K562 (cell line): ENCODE results near the gene KIF14. TPM values are rescaled to one million over a fixed set of nuclear protein-coding genes. Genes with fewer than 3 reads are reported as not detected.
A peak's percentile ranks its signal among the peaks of the same experiment; 100 is the strongest.

ENCODE experiments used
- ATAC-seq: fragments of 200-7000 bp; cut with Tn5 transposase; 3 replicates; pipeline ENCODE4 v1.9.1; 2020; ENCODE audit warnings: moderate library complexity
- BruUV-seq: library from RNA; stranded (reverse); fragments of 400-500 nt; replicated peaks from 2 replicates; lab custom pipeline; 2021; lab: Mats Ljungman, UMichigan
- CTCF ChIA-PET: fragments of 300-600 bp; formaldehyde crosslinking; extraction: SDS; loops from one replicate; lab custom pipeline; 2021; ENCODE audit warnings: low intra/inter-chr PET ratio; lab: Yijun Ruan, JAX
- POLR2A ChIA-PET: fragments of 300-600, 350-650 bp; sonication (Branson Sonifier 250); formaldehyde crosslinking; extraction: SDS; loops from one replicate; lab custom pipeline; 2021; ENCODE audit warnings: antibody characterized with exemption, inconsistent platforms; lab: Yijun Ruan, JAX
- DNase-seq, 4 experiments: peaks; one replicate each; pipeline versions ENCODE4 v3.0.0 to v3.0.0-alpha.2; 2011 to 2018; ENCODE audit warnings: low spot score in 3 of 4, mixed read lengths in 3 of 4; ENCODE audit errors: extremely low read depth in 1 of 4
- FAIRE-seq: peaks from 2 replicates; lab custom pipeline; 2011; peaks lifted over from hg19 to GRCh38; lab: Jason Lieb, UNC
- H2AFZ ChIP-seq: 2 replicates; pipeline ENCODE4 v1.6.0; 2011; ENCODE audit warnings: low read depth, low read length, control low read depth, inconsistent platforms
- H3K27ac ChIP-seq: fragments of 200-600 bp; 3 replicates; pipeline ENCODE4 v1.8.0; 2011; ENCODE audit warnings: low read depth, mild to moderate bottlenecking, control low read depth, inconsistent platforms, low read length, moderate library complexity, mixed read lengths; ENCODE audit errors: extremely low read depth
- H3K27me3 ChIP-seq, 2 experiments: fragments of 300-600 bp in 1 of 2; 2 replicates in 1 of 2; 3 replicates in 1 of 2; pipeline versions ENCODE4 v1.6.0 to v1.8.0; 2011; ENCODE audit warnings: inconsistent platforms in 2 of 2, low read length in 2 of 2, mild to moderate bottlenecking in 1 of 2, mixed read lengths in 1 of 2, moderate library complexity in 1 of 2; ENCODE audit not compliant: control insufficient read depth in 2 of 2, insufficient read depth in 2 of 2
- H3K36me3 ChIP-seq: fragments of 300-600 bp; 3 replicates; pipeline ENCODE4 v1.8.0; 2011; ENCODE audit warnings: mild to moderate bottlenecking, low read length, inconsistent platforms; ENCODE audit not compliant: control insufficient read depth, insufficient read depth
- H3K4me1 ChIP-seq, 2 experiments: fragments of 200-600 bp in 1 of 2; replicated peaks in 1 of 2; 2 replicates in 1 of 2; 3 replicates in 1 of 2; pipeline versions ENCODE4 v1.5.1 to v1.8.0; 2011; ENCODE audit warnings: inconsistent platforms in 2 of 2, low read length in 2 of 2, mild to moderate bottlenecking in 1 of 2, mixed read lengths in 1 of 2, moderate library complexity in 1 of 2; ENCODE audit not compliant: control insufficient read depth in 2 of 2, insufficient read depth in 2 of 2
- H3K4me2 ChIP-seq: 2 replicates; pipeline ENCODE4 v1.6.1; 2011; ENCODE audit warnings: low read length, control low read depth, inconsistent platforms, mixed read lengths; ENCODE audit not compliant: insufficient read depth
- H3K4me3 ChIP-seq: fragments of 200-600 bp; sonication (generic), shearing (Covaris generic); 2 replicates; pipeline ENCODE4 v1.5.1; 2016; ENCODE audit warnings: control low read depth, inconsistent platforms
- H3K79me2 ChIP-seq: fragments of 200-600 bp; 3 replicates; pipeline ENCODE4 v1.8.0; 2011; ENCODE audit warnings: low read length, inconsistent platforms; ENCODE audit not compliant: control insufficient read depth, insufficient read depth
- H3K9ac ChIP-seq, 2 experiments: 2 replicates each; pipeline versions ENCODE4 v1.6.0 to v1.6.1; 2011; ENCODE audit warnings: low read depth in 2 of 2, low read length in 2 of 2, control low read depth in 1 of 2, inconsistent platforms in 1 of 2, mild to moderate bottlenecking in 1 of 2, mixed read lengths in 1 of 2; ENCODE audit not compliant: insufficient read depth in 1 of 2
- H3K9me1 ChIP-seq: one replicate; pipeline ENCODE4 v1.6.0; 2011; ENCODE audit warnings: inconsistent platforms, mild to moderate bottlenecking, low read length, moderate library complexity; ENCODE audit not compliant: control insufficient read depth, insufficient read depth
- H3K9me3 ChIP-seq: replicated peaks from 2 replicates; pipeline ENCODE4 v1.5.1; 2011; ENCODE audit warnings: low read depth, low read length, inconsistent platforms; ENCODE audit not compliant: control insufficient read depth, insufficient read depth
- H4K20me1 ChIP-seq: replicated peaks from 2 replicates; pipeline ENCODE4 v1.6.1; 2011; ENCODE audit warnings: low read length, inconsistent platforms, mixed read lengths; ENCODE audit not compliant: control insufficient read depth, insufficient read depth
- C11orf30 ChIP-seq: fragments of 450-650 bp; IDR thresholded peaks from 2 replicates; pipeline ENCODE4 v1.6.1; 2016; ENCODE audit warnings: low read depth, mild to moderate bottlenecking
- MAFF ChIP-seq: IDR thresholded peaks from 2 replicates; pipeline ENCODE4 v1.6.1; 2012; ENCODE audit warnings: low read length, improper control_type of control experiment
- MAFG ChIP-seq: fragments of 450-650 bp; conservative IDR thresholded peaks from 2 replicates; pipeline ENCODE4 v1.6.1; 2016; ENCODE audit warnings: missing genetic modification characterization, missing compliant biosample characterization
- MAFK ChIP-seq: IDR thresholded peaks from 2 replicates; pipeline ENCODE4 v1.6.1; 2011; ENCODE audit warnings: low read length, improper control_type of control experiment
- NFE2 ChIP-seq: IDR thresholded peaks from 2 replicates; pipeline ENCODE4 v1.6.1; 2014; ENCODE audit warnings: antibody characterized with exemption, low read depth
- RBM15 ChIP-seq: fragments of 200-400 bp; formaldehyde crosslinking; IDR thresholded peaks from 2 replicates; pipeline ENCODE4 v1.6.1; 2018; ENCODE audit warnings: mild to moderate bottlenecking, low read length, moderate library complexity; ENCODE audit not compliant: insufficient read depth
- SLC30A9 ChIP-seq: fragments of 250-450 bp; sonication (Bioruptor Pico); IDR thresholded peaks from 2 replicates; pipeline ENCODE4 v1.8.0; 2022; ENCODE audit warnings: mild to moderate bottlenecking, moderate library complexity
- SP1 ChIP-seq: sonication (generic); formaldehyde crosslinking; IDR thresholded peaks from 2 replicates; pipeline ENCODE4 v1.8.1; 2022; ENCODE audit warnings: mild to moderate bottlenecking, missing genetic modification reagents
- TBP ChIP-seq: optimal IDR thresholded peaks from 2 replicates; pipeline ENCODE3; 2011; ENCODE audit warnings: low read depth, low read length, improper control_type of control experiment
- ZNF212 ChIP-seq: fragments of 450-650 bp; formaldehyde crosslinking; IDR thresholded peaks from 2 replicates; pipeline ENCODE4 v1.4.0; 2020; ENCODE audit warnings: mild to moderate bottlenecking
- ZNF263 ChIP-seq: sonication (generic); formaldehyde crosslinking; IDR thresholded peaks from 2 replicates; pipeline ENCODE4 v1.8.0; 2022; ENCODE audit warnings: mild to moderate bottlenecking, missing genetic modification reagents, borderline replicate concordance
- ZNF316 ChIP-seq: fragments of 450-650 bp; IDR thresholded peaks from 2 replicates; pipeline ENCODE4 v1.6.1; 2016
- ZNF589 ChIP-seq: fragments of 200-800 bp; sonication (Bioruptor generic); IDR thresholded peaks from 2 replicates; pipeline ENCODE4 v1.6.1; 2016; ENCODE audit warnings: low read depth, missing genetic modification characterization, missing compliant biosample characterization
- WGBS: fragments of 100-300 bp; shearing (Covaris generic); methylation state at CpG from one replicate; pipeline ENCODE4 v1.1.6; 2016; ENCODE audit warnings: low coverage, mixed read lengths; ENCODE audit not compliant: insufficient coverage; ENCODE audit errors: missing lambda C conversion rate; 5-methylcytosine and 5-hydroxymethylcytosine counted together
- in situ Hi-C: fragments of 300-500 bp; cut with MboI; formaldehyde crosslinking; loops from 4 replicates; pipeline ENCODE4 v1.15.0; 2018; ENCODE audit warnings: inconsistent platforms, mixed read lengths
- intact Hi-C: fragments of 100-400 bp; cut with micrococcal nuclease; formaldehyde crosslinking; loops from 2 replicates; pipeline ENCODE4 v1.14.2; 2022
- polyA plus RNA-seq, 8 experiments: library from polyadenylated mRNA; depleted of rRNA in 4 of 8; stranded (reverse) in 5 of 8; unstranded in 3 of 8; fragments of >200 nt; fragmentation: Nextera tagmentation in 2 of 8; fragmentation: Illumina TruSeq in 1 of 8; extraction: Ambion mirVana in 2 of 8; extraction: Trizol in 1 of 8; gene quantifications; 2 replicates each; pipeline versions ENCODE4 v1.2.1 to v1.2.3, GENCODE V29; 2011 to 2014; ENCODE audit warnings: inconsistent platforms in 1 of 8, missing spikeins in 1 of 8
- total RNA-seq, 7 experiments: library from RNA; depleted of rRNA in 6 of 7; stranded (reverse); fragments of >200 nt in 6 of 7; fragmentation: Illumina TruSeq in 2 of 7; extraction: Trizol in 2 of 7; gene quantifications; 2 replicates each; pipeline versions ENCODE4 v1.2.1 to v1.2.3, GENCODE V29; 2011 to 2021; ENCODE audit warnings: low replicate concordance in 1 of 7

The KIF14 gene
- total and polyA plus RNA-seq, 9 of the 15 experiments (the other 6 are each of a cell fraction or from before 2014, with no cell fraction given), result 11.5 to 47.4 (median 29.0) TPM

GRCh38 chr1:200626853-200627534 lies 6.4 kb upstream of the KIF14 start:
- POLR2A ChIA-PET, result interaction anchor here (0.6 to 1.6 kb wide), 3 partner anchors 25 to 181 kb away, joined by 3 to 6 read pairs (median 3); no protein-coding TSS in a partner anchor

More at GRCh38 chr1:200626853-200627534, 6.4 kb upstream of the KIF14 start:
- ATAC-seq (no peak), FAIRE-seq (no peak), DNase-seq (no peak)
- no peaks in the 10 kb centered on the region for H3K27me3 ChIP-seq
- no peak overlapping the region for H3K4me3 ChIP-seq
- no peaks in the 10 kb centered on the region for H4K20me1 ChIP-seq
- peaks cover under 1 to 10% of the 10 kb centered on the region in 2 experiments; a peak in 3 of 5 replicates for H3K4me1 ChIP-seq
- no peak overlapping the region for H3K9ac ChIP-seq
- H3K79me2 ChIP-seq, result no peaks in the 10 kb centered on the region
- H3K36me3 ChIP-seq, result no peaks in the 10 kb centered on the region
- H3K27ac ChIP-seq, result no peak overlapping the region
- no peaks in the 10 kb centered on the region for H3K9me3 ChIP-seq
- peak overlapping the region; percentile 49; the same call in 1 of the 2 replicates for H2AFZ ChIP-seq
- no peak overlapping the region for H3K4me2 ChIP-seq
- no peaks in the 10 kb centered on the region for H3K9me1 ChIP-seq
- TF ChIP-seq ZNF263 (CRISPR knock-in tag) (no peak), SP1 (no peak), MAFK (peak; percentile 100), C11orf30 (peak; percentile 98), ZNF589 (CRISPR knock-in tag) (no peak), MAFG (tag) (peak; percentile 97), MAFF (peak; percentile 99), RBM15 (no peak), ZNF212 (CRISPR knock-in tag) (no peak), SLC30A9 (CRISPR knock-in tag) (no peak), NFE2 (peak; percentile 21; the same call in 1 of the 2 replicates), ZNF316 (peak; percentile 99), TBP (no peak)
- intact Hi-C loops, result loop anchor here (5.0 kb wide), 1 partner anchor 110 kb away; the partner anchor contains the start of gene CAMSAP2
- CTCF ChIA-PET, result no interaction called here
- BruUV-seq, result no TSS peak
- in situ Hi-C loops, result no loop called here
- WGBS, result 68% methylated on average over 5 of the region's 5 CpGs
